HuH-7.5 (cell line): ENCODE results near the gene FSHB.
"Not testable (repeated sequence)": the region's sequence is repeated elsewhere in the genome, so short reads cannot be mapped to it uniquely, and the experiment has no call there.

ENCODE experiments used
- DNase-seq: peaks from one replicate; pipeline ENCODE4 v3.0.0; 2011; ENCODE audit warnings: low spot score

FSHB gene

GRCh38 chr11:30268638-30269037, 37.8 kb downstream of the FSHB start:
- DNase-seq = not testable (repeated sequence)

GRCh38 chr11:30270671-30271070, 39.9 kb downstream of the FSHB start:
- DNase-seq = no peak

GRCh38 chr11:30277176-30277575, 46.4 kb downstream of the FSHB start:
- no peak for DNase-seq

GRCh38 chr11:30279796-30280195, 49.0 kb downstream of the FSHB start:
- no peak for DNase-seq

GRCh38 chr11:30281476-30282288, 50.9 kb downstream of the FSHB start:
- no peak for DNase-seq

GRCh38 chr11:30282289-30282631, 51.4 kb downstream of the FSHB start:
- DNase-seq = no peak
